Endometrial microvascular endothelial cells (primary cell): ENCODE measurements around the gene COPB1. TPM values are rescaled to one million over a fixed set of nuclear protein-coding genes. Genes with fewer than 3 reads are reported as not detected.

Source experiments
- in situ Hi-C: cut with HindIII; loops from 2 replicates; pipeline ENCODE4 v1.10.0; 2017; ENCODE audit warnings: low sequenced_read_pairs, low pct_unique_long_range_greater_than_20kb; ENCODE audit errors: inconsistent ontology term
- total RNA-seq: library from RNA; depleted of rRNA; stranded (reverse); fragments of >200 nt; gene quantifications from one replicate; pipeline ENCODE4 v1.2.3, GENCODE V29; 2015; ENCODE audit errors: inconsistent ontology term

COPB1 gene
- total RNA-seq, 1 donor from 2014 or later: 206 TPM

- in situ Hi-C loops: no loop called here
These were observed 53.8 kb downstream of the COPB1 start for GRCh38 chr11:14445542-14446530.

DNA sequence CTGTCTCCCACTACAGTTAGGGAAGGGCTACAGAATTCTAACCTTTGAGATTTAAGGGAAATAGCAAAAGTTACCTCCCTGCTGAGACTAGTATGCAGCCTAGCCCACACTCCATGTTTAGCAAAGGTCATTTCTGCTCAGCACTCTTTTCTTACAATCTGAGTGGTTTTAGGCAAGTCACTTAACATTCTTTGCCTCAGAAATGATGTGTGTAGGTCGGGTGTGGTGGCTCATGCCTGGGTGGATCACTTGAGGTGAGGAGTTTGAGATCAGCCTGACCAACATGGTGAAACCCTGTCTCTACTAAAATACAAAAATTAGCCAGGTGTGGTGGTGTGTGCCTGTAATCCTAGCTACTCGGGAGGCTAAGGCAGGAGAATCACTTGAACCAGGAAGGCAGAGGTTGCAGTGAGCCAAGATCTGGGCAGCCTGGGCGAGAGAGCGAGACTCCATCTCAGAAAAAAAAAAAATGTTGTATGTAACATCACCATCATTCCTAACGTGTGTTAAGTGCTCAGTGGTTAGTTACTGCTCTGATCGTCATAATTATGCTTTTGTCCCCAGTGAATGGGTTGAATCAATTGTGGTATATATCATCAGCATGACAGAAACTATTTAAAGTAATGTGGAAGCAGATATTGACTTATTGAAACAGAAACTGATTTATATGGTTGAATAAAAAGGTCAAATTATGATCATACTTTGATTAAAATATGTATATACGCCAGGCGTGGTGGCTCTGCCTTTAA, 55.0 kb downstream of the COPB1 start:
- in situ Hi-C loops: no loop called here

DNA sequence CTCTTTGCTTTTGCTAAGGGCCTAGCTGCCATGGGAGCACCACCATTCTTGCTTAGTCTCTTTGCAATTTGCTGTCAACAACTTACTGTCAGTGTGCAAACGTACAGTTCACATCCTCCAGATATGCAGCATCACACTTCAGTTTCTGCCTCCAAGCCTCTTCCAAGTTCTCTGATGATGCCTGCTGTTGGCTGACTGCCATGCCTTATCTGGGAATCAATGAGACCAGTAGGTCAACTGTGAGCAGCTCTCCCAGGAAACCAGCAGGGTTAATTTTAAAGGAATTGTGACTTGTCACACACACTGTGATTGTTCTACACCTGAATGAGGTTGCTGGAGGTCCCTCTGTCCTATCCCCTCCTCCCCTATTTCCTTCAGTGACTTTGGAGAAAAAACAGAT, 56.0 kb downstream of the COPB1 start:
- in situ Hi-C loops: no loop called here

DNA sequence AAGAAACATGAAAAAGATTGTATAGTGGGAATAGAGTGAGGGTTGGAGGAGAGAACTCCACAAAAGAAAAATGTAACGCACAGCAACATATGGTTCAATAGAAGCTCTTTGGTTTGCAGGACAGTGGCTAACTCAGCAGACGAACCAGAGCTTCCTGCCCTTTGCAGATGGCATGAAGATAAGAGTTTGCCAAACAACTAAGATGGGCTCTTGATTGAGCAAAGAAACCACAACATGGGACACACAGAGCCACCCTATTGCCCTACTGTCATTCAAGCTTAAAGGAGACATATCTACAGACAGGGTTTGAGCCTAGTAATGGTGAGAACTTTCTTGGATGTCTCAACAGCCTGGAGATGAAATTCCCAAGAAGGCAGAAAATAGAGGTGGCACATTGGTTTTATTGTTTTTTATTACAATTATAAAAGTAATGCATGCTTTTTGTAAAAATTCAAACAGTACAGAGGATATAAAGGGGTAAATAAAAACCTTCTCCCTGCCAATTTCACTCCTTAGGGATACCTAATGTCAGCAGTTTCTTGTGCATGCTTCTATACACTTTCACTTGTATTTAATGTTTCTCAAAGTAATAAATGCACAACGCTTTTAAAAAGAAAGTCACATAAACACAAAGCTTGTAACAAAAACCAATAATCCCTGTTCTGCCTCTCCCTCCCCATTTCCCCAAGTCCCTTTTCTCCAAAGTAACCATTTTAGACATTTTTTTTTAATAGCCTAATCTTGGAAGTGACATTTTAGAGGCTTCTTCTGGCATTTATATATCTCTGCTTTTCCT, 63.7 kb downstream of the COPB1 start:
- in situ Hi-C loops: no loop called here

DNA sequence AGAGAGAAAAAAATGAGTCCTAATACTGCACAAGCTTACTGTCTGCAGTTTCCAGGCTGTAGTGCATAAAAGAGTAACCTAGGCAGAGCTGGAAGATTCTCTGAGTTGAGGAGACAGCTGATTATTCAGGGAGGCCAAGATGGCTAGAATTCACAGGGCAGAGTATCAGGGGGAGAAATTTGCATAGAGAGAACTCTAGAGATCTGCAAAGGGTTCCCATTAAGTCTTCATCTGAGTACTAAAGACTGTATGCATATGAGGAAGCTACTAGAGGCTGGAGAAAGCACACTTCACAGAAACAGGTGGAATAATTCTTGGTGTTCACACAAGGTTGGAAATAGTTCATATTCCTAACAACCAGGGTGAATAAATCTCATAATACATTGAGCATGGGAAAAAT, 74.0 kb downstream of the COPB1 start:
- in situ Hi-C loops: no loop called here

DNA sequence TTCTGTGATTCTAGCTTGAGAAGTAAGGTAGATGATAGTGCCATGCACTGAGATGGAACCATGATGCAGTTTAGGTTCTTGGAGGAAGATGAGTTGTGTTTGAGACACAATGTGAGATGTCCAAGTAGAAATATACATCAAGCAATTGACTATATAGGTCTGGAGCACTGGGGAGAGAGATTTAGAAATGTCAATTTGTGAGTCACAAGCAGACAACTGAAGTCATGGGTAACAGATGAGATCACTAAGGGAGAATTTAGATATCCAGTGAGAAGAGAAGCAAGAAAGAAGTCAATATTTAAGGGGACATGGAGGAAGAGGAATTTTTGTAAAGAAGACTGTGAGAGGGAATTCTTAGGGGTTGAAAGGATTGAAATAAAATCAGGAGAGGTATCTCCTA, 75.5 kb downstream of the COPB1 start:
- in situ Hi-C loops: no loop called here

DNA sequence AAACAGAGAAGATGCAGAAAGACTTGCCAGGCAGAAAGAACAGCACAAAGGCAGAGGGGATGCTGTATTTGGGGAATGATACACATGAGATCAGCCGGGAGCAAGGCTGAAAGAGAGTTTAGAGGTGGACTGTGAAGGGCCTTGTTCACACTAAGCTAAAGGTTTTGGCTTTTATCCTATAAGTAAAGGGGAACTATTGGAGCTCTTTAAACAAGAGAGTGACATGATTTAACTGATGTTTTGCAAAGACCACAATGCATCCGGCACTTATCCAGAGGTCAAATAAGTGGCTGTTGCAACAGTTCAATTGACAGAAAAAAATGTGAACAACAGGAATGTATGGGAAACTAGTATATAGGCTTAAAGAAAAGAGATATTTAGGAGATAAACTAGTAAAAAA, 76.0 kb downstream of the COPB1 start:
- in situ Hi-C loops: no loop called here

- in situ Hi-C loops: no loop called here
These were observed 76.8 kb downstream of the COPB1 start for GRCh38 chr11:14422814-14423182.

- in situ Hi-C loops: no loop called here
These were observed 77.4 kb downstream of the COPB1 start for GRCh38 chr11:14422052-14422813.

GRCh38 chr11:14420223-14420622, 79.4 kb downstream of the COPB1 start:
- in situ Hi-C loops: no loop called here

GRCh38 chr11:14418801-14419417, 80.7 kb downstream of the COPB1 start:
- in situ Hi-C loops: no loop called here

DNA sequence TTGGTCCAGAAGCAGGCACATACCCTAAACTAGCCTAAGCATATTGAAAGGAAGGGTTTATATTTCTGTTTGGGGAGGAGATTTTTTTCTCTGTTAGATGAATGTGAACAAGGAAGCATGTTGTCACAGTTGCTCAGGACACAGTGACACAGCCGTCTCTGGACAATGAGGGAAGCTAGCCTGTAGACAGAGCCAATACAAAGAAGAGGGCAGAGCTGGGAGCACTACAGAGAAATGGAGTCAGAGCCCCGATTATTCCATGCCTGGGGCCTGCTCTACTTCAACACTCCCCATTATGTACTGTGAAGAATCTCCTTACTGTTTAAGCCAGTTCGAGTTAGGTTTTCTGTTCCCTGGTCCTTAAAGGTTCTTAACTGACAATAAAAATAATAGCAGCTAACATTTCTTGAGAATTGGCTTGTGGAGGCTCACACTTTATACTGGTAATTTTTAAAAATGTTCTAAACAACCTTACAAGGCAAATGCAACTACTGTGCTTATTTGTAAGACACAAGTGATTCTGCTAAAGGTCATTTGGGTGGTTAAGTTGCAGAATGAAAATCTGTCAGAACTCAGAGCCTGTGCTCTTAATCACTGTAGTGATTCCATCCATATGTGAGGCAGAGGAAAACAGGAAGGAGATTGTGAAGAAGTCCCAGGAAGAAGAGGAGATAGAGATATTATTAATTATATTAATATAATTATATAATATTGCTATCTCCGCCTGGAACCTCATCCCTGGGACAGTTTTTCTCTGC, 81.8 kb downstream of the COPB1 start:
- in situ Hi-C loops: no loop called here

GRCh38 chr11:14417186-14417585, 82.4 kb downstream of the COPB1 start:
- in situ Hi-C loops: no loop called here

DNA sequence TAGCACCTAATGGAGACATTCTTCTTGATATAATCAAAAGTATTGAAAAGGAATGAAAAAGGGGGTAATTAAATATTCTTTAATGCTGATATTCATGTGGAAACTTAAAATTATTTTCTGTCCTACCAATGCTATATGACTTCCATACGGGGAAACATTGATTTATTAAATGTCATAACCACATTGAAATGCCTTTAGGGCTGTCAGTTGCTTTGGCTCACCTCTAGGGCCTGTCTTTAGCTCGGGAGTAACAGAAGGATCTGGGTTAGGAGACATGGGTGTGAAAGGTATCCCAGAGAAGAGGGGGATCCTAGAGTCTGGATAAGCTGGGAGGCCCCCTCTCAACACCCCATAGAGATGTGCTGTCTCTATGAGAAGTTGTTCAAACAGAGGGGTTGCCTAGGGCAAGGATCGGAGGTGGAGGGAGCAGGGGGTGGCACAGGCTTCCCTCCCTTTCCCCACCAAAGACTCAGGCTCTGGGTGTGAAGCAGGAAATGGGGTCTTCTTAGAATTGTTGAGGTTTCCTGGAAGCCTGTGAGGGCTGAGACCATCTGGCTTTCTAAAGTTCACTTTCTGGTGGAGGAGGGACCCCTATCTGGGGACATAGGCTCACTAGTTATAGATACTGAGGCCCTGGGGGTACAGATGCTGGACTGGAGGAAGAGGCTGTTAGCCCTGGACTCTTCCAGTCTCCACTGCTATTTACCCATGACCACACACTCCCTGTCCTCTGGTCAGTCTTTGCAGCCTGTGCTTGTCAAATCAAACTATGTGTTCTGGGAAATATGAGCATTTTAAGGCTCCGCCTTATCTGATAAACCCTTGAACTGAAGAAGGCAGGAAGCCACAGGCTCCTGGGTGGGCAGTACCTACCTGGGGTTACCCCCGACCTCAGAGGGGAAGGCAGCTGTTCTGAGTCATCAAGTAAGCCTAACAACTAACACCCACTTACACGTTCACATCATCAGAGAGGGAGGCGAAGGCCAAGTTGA, 84.8 kb downstream of the COPB1 start:
- in situ Hi-C loops: no loop called here

DNA sequence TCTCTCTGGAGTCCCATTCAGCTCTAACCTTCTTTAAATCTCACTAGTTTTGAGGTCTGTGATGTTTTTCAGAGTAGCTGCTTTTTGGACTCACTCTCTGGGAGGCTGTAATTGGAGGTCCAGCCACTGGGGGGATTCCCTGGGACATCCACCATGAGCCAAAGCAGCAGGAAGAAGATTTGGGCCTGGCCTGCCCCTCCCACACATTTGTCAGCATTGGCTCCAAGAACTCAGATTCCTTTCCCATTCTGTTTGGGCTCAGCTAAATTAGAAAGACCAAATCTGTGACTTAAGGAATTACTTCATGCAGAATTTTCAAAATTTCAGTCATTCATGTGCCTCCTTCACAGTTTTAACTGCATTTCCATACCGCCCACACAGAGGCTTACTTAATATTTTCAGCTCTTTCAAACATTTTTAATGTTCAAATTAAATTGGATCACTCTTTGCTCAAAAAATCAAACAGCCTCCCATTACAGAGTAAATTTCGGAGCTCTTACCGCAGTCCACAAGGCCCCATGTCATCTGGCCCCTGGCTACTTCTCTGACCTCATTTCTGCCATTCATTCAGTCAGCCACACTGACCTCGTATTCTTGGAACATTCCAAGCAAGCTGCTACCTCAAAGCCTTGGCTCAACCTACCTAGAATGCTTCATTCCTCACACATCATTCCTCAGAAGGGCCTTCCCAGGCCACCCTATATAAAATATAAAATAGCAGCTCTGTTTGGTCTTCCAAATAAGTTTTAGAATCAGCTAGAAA, 86.1 kb downstream of the COPB1 start:
- in situ Hi-C loops: no loop called here

GRCh38 chr11:14411818-14412217, 87.8 kb downstream of the COPB1 start:
- in situ Hi-C loops: no loop called here
